ENCODE data around the gene PACSIN2.
A peak's percentile ranks its signal among the peaks of the same experiment; 100 is the strongest.

The PACSIN2 gene

GRCh38 chr22:42877158-42877557 lies 137.8 kb downstream of the PACSIN2 start:
- no peaks in the 10 kb centered on the region for H3K27me3 ChIP-seq
- no peaks in the 10 kb centered on the region for H3K4me1 ChIP-seq (ENCODE audit: control insufficient read depth in 1 of 2, insufficient read depth in 1 of 2, low read depth in 1 of 2, low read length in 1 of 2)
- no peak overlapping the region for H3K27ac ChIP-seq
- peaks cover 100% of the 10 kb centered on the region for H3K36me3 ChIP-seq
- no peaks in the 10 kb centered on the region for H3K9me3 ChIP-seq
- TF ChIP-seq CTCF (IDR thresholded peaks at IDR 0.05) = no peak
- H3K4me3 ChIP-seq (ENCODE audit: low read depth in 1 of 2, low read length in 1 of 2) = no peak overlapping the region

GRCh38 chr22:42876041-42876440 lies 138.9 kb downstream of the PACSIN2 start:
- Histone ChIP-seq H3K27me3 (no peaks in the 10 kb centered on the region), H3K27ac (no peak overlapping the region), H3K4me3 (ENCODE audit: low read depth in 1 of 2, low read length in 1 of 2) (no peak overlapping the region), H3K9me3 (no peaks in the 10 kb centered on the region), H3K4me1 (ENCODE audit: control insufficient read depth in 1 of 2, insufficient read depth in 1 of 2, low read depth in 1 of 2, low read length in 1 of 2) (no peaks in the 10 kb centered on the region), H3K36me3 (peaks cover 100% of the 10 kb centered on the region)
- TF ChIP-seq CTCF (IDR thresholded peaks at IDR 0.05) = no peak

DNA sequence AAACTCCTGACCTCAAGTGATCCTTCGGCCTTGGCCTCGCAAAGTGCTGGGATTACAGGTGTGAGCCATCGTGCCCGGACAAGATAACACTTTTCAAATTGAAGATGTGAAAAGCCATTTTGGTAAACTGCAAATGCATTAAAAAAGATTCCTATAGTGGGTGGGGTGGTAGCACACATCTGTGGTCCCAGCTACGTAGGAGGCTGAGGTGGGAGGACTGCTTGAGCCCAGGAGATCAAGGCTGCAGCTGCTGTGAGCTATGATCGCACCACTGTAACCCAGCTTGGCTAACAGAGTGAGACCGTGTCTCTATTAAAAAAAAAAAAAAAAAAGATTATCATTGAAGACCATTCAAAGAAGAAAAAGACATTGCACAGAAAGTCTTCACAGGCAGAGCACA lies 140.9 kb downstream of the PACSIN2 start:
- TF ChIP-seq CTCF (IDR thresholded peaks at IDR 0.05) = no peak
- H3K9me3 ChIP-seq = no peaks in the 10 kb centered on the region
- no peak overlapping the region for H3K27ac ChIP-seq
- H3K4me3 ChIP-seq (ENCODE audit: low read depth in 1 of 2, low read length in 1 of 2) = no peak overlapping the region
- H3K4me1 ChIP-seq (ENCODE audit: control insufficient read depth in 1 of 2, insufficient read depth in 1 of 2, low read depth in 1 of 2, low read length in 1 of 2) = no peaks in the 10 kb centered on the region
- H3K36me3 ChIP-seq = peaks cover 100% of the 10 kb centered on the region
- no peaks in the 10 kb centered on the region for H3K27me3 ChIP-seq

DNA sequence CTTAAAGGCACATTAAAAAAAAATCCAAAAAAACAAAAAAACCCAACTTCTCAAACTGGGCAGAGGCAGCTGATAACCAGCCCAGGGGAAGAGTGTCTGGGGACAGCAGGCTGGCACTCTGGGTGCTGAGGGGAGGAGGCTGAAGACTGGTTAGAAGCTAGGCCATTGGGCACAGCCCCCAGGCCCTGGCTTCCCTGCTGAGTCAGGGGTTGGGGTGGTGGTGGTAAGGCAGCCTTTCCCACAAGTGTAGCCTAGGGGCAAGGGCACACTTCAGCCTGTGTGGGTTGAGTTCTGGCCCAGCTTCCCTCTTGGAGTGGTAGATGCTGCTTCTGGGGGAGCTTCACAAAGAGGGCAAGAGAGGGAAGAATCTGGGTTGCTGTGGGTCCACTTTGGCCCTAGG lies 141.6 kb downstream of the PACSIN2 start:
- Histone ChIP-seq H3K4me3 (ENCODE audit: low read depth in 1 of 2, low read length in 1 of 2) (no peak overlapping the region), H3K4me1 (ENCODE audit: control insufficient read depth in 1 of 2, insufficient read depth in 1 of 2, low read depth in 1 of 2, low read length in 1 of 2) (no peaks in the 10 kb centered on the region), H3K36me3 (peaks cover 100% of the 10 kb centered on the region), H3K27me3 (no peaks in the 10 kb centered on the region), H3K27ac (peak overlapping the region; percentile 27), H3K9me3 (no peaks in the 10 kb centered on the region)
- no peak for TF ChIP-seq CTCF (IDR thresholded peaks at IDR 0.05)

DNA sequence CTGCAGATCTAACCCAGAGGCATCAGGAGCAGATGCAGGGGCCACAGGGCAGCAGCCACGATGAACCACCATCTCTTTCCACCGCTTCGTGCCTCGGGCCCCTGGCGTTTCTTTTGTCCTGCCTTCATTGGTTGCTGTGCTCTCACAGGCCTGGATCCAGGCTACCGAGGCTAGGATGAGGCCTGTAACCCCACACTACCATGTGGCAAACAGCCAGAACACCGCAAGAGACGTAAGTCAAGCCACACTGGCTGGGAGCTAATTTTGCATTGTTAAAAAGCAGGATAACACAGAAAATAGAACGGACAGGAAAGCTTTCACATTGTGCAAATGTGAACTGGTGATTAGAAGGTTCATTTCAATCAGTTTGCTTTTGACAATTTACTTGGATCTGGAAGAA lies 142.1 kb downstream of the PACSIN2 start:
- no peak overlapping the region for H3K27ac ChIP-seq
- no peaks in the 10 kb centered on the region for H3K9me3 ChIP-seq
- H3K4me1 ChIP-seq (ENCODE audit: control insufficient read depth in 1 of 2, insufficient read depth in 1 of 2, low read depth in 1 of 2, low read length in 1 of 2) = peaks cover under 1% of the 10 kb centered on the region in 2 experiments
- TF ChIP-seq CTCF (IDR thresholded peaks at IDR 0.05) = no peak
- peaks cover 94% of the 10 kb centered on the region for H3K36me3 ChIP-seq
- no peak overlapping the region for H3K4me3 ChIP-seq (ENCODE audit: low read depth in 1 of 2, low read length in 1 of 2)
- no peaks in the 10 kb centered on the region for H3K27me3 ChIP-seq
